ENCODE data around the gene ETHE1. TPM values are rescaled to one million over a fixed set of nuclear protein-coding genes. Genes with fewer than 3 reads are reported as not detected.

Gene ETHE1
- polyA plus RNA-seq, 2 of the 4 experiments (the other 2 are of a cell fraction): 37.3 to 58.9 TPM

DNA sequence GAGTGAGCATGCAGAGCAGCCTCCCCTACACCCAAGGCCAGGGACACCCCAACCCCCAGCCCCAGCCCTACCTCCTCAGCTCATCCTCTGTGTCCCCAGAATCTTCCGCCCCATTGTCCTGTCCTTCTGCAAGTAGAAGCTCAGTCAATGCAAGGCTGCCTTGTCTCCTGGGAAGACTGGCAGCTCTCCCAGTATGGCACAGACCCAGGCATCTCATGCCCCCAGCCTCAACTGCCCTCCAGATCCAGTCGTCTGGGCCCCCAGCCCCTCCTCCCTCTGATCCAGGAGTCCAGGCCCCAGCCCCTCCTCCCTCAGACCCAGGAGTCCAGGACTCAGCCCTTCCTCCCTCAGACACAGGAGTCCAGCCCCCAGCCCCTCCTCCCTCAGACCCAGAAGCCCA lies 19.0 kb upstream of the ETHE1 start:
- CTCF ChIA-PET: interaction anchor here (0.6 to 15.3 kb wide), 4 partner anchors 10 to 106 kb away, joined by 3 to 167 read pairs (median 5); no protein-coding TSS in a partner anchor
- H3K27ac ChIP-seq: no peak overlapping the region

DNA sequence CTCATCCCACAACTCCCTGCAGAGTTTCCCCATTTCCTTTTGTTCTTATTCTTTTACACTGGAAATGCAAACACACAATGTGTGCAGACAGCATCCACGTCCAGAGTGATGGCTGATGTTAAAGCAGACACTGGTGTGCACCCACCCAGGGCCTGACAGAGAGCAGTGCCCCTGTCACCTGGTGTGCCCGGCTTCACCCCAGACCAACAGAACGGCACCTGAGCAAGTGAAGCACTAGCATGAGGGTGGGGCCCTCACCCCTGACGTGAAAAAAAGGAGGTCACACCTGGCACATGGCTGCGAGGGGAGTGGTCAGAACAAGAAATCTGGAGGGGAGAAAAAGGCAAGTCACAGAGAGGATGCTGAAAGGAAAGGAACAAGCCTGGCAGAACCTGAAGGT lies 18.3 kb upstream of the ETHE1 start:
- 92% methylated on average over 5 of the region's 5 CpGs for WGBS (ENCODE audit: missing lambda C conversion rate)
- peak in 1 of 2 experiments; percentile 13; a peak in 2 of 6 replicates for ATAC-seq
- CTCF ChIA-PET: interaction anchor here (0.6 to 15.3 kb wide), 5 partner anchors 10 to 107 kb away, joined by 3 to 167 read pairs (median 3); no protein-coding TSS in a partner anchor
- no peaks in the 10 kb centered on the region for H3K9me3 ChIP-seq
- POLR2A ChIA-PET: no interaction called here
- no peak for FAIRE-seq
- no peak overlapping the region for H3K4me2 ChIP-seq
- TF ChIP-seq NFE2L2 (conservative IDR thresholded peaks at IDR 0.05; ENCODE audit: low read length): no peak
- no peak for TF ChIP-seq HOXB5 (CRISPR knock-in tag; IDR thresholded peaks at IDR 0.05)
- no peak for TF ChIP-seq ZNF302 (CRISPR knock-in tag; IDR thresholded peaks at IDR 0.05)
- TF ChIP-seq, protein P1, sequence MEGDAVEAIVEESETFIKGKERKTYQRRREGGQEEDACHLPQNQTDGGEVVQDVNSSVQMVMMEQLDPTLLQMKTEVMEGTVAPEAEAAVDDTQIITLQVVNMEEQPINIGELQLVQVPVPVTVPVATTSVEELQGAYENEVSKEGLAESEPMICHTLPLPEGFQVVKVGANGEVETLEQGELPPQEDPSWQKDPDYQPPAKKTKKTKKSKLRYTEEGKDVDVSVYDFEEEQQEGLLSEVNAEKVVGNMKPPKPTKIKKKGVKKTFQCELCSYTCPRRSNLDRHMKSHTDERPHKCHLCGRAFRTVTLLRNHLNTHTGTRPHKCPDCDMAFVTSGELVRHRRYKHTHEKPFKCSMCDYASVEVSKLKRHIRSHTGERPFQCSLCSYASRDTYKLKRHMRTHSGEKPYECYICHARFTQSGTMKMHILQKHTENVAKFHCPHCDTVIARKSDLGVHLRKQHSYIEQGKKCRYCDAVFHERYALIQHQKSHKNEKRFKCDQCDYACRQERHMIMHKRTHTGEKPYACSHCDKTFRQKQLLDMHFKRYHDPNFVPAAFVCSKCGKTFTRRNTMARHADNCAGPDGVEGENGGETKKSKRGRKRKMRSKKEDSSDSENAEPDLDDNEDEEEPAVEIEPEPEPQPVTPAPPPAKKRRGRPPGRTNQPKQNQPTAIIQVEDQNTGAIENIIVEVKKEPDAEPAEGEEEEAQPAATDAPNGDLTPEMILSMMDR (IDR thresholded peaks at IDR 0.05): no peak
- TF ChIP-seq JUNB (IDR thresholded peaks at IDR 0.05): no peak
- no peak for TF ChIP-seq HOXB13 (CRISPR knock-in tag; IDR thresholded peaks at IDR 0.05; ENCODE audit: low read depth)
- TF ChIP-seq CBX8 (IDR thresholded peaks at IDR 0.05): no peak
- TF ChIP-seq MAFK (IDR thresholded peaks at IDR 0.05; ENCODE audit: partially characterized antibody): no peak
- DNase-seq (ENCODE audit: low read depth in 1 of 2, low spot score in 1 of 2): no peak
- H3K4me1 ChIP-seq: no peaks in the 10 kb centered on the region
- no peak overlapping the region for H3K27ac ChIP-seq
- no peak overlapping the region for H3K4me3 ChIP-seq

More for the DNA sequence above, 19.0 kb upstream of the ETHE1 start:
- POLR2A ChIA-PET: no interaction called here
- H3K4me3 ChIP-seq: no peak overlapping the region
- DNase-seq (ENCODE audit: low read depth in 1 of 2, low spot score in 1 of 2) (no peak), FAIRE-seq (no peak), ATAC-seq (peak in 1 of 2 experiments; percentile 26; a peak in 2 of 6 replicates)
- H3K4me2 ChIP-seq: no peak overlapping the region
- H3K4me1 ChIP-seq: no peaks in the 10 kb centered on the region
- H3K9me3 ChIP-seq: no peaks in the 10 kb centered on the region
- WGBS (ENCODE audit: missing lambda C conversion rate): 88% methylated on average over 2 of the region's 2 CpGs
- TF ChIP-seq HEYL (CRISPR knock-in tag; IDR thresholded peaks at IDR 0.05) (no peak), EP300 (IDR thresholded peaks at IDR 0.05) (no peak), ELK1 (IDR thresholded peaks at IDR 0.05; ENCODE audit: low read depth, low read length) (no peak), CHD4 (IDR thresholded peaks at IDR 0.05; ENCODE audit: borderline replicate concordance) (no peak), MAFK (IDR thresholded peaks at IDR 0.05; ENCODE audit: partially characterized antibody) (no peak), ZC3H11A (IDR thresholded peaks at IDR 0.05) (no peak), CBX8 (IDR thresholded peaks at IDR 0.05) (no peak)

DNA sequence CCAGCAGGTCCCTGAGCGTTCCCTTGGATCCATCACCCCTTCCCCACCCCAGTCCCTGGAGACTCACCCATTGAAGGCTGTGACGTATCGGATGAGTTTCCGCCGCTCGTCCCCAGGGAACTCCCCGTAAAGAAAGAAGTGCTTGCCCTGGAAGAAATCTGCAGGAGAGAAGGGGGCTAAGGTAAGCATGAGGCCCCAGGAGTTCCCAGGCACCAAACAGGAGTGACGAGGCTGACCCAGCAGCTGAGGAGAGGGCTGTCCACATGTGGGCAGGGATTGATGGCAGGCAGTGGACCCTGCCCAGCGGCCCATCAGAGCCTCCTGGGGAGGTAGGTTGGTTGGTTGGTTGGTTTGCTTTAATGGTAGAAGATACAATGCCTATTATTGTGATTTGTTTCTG lies 17.1 kb upstream of the ETHE1 start:
- H3K4me3 ChIP-seq: no peak overlapping the region
- no peaks in the 10 kb centered on the region for H3K4me1 ChIP-seq
- POLR2A ChIA-PET: no interaction called here
- no peak overlapping the region for H3K27ac ChIP-seq
- FAIRE-seq (no peak), DNase-seq (ENCODE audit: low read depth in 1 of 2, low spot score in 1 of 2) (no peak), ATAC-seq (no peak)
- 94% methylated on average over 9 of the region's 9 CpGs for WGBS (ENCODE audit: missing lambda C conversion rate)
- CTCF ChIA-PET: interaction anchor here (0.6 to 15.3 kb wide), 5 partner anchors 12 to 180 kb away, joined by 3 to 167 read pairs (median 3); no protein-coding TSS in a partner anchor
- H3K4me2 ChIP-seq: no peak overlapping the region
- no peaks in the 10 kb centered on the region for H3K9me3 ChIP-seq
- TF ChIP-seq NPAS2 (CRISPR knock-in tag; IDR thresholded peaks at IDR 0.05; ENCODE audit: borderline replicate concordance) (no peak), HES2 (IDR thresholded peaks at IDR 0.05) (no peak), FOSL2 (IDR thresholded peaks at IDR 0.05) (no peak), FOSL2 (CRISPR knock-in tag; IDR thresholded peaks at IDR 0.05) (no peak), CHD4 (IDR thresholded peaks at IDR 0.05; ENCODE audit: borderline replicate concordance) (no peak), RNF2 (IDR thresholded peaks at IDR 0.05; ENCODE audit: borderline replicate concordance, low read depth) (no peak), POLR2A (IDR thresholded peaks at IDR 0.05; ENCODE audit: low read length) (no peak), BCL3 (IDR thresholded peaks at IDR 0.05) (no peak), MAX (IDR thresholded peaks at IDR 0.05) (no peak), ZSCAN20 (CRISPR knock-in tag; IDR thresholded peaks at IDR 0.05) (no peak), RFX5 (IDR thresholded peaks at IDR 0.05) (no peak), ZNF302 (CRISPR knock-in tag; IDR thresholded peaks at IDR 0.05) (no peak), CBX8 (IDR thresholded peaks at IDR 0.05) (no peak), EHMT2 (IDR thresholded peaks at IDR 0.05; ENCODE audit: low read depth) (no peak)
- TF ChIP-seq, protein P2, sequence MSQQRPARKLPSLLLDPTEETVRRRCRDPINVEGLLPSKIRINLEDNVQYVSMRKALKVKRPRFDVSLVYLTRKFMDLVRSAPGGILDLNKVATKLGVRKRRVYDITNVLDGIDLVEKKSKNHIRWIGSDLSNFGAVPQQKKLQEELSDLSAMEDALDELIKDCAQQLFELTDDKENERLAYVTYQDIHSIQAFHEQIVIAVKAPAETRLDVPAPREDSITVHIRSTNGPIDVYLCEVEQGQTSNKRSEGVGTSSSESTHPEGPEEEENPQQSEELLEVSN (IDR thresholded peaks at IDR 0.05; ENCODE audit: borderline replicate concordance, low read depth): no peak
- TF ChIP-seq, protein P3, sequence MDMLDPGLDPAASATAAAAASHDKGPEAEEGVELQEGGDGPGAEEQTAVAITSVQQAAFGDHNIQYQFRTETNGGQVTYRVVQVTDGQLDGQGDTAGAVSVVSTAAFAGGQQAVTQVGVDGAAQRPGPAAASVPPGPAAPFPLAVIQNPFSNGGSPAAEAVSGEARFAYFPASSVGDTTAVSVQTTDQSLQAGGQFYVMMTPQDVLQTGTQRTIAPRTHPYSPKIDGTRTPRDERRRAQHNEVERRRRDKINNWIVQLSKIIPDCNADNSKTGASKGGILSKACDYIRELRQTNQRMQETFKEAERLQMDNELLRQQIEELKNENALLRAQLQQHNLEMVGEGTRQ (IDR thresholded peaks at IDR 0.05): no peak
- TF ChIP-seq, protein P4, sequence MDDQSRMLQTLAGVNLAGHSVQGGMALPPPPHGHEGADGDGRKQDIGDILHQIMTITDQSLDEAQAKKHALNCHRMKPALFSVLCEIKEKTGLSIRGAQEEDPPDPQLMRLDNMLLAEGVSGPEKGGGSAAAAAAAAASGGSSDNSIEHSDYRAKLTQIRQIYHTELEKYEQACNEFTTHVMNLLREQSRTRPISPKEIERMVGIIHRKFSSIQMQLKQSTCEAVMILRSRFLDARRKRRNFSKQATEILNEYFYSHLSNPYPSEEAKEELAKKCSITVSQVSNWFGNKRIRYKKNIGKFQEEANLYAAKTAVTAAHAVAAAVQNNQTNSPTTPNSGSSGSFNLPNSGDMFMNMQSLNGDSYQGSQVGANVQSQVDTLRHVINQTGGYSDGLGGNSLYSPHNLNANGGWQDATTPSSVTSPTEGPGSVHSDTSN (IDR thresholded peaks at IDR 0.05): no peak
